HG03159 (cell line): ENCODE data around the gene SPPL3.

Source experiments
- ATAC-seq: cut with Tn5 transposase; IDR thresholded peaks from one replicate; pipeline ENCODE4 v1.9.1; 2021; ENCODE audit warnings: mild to moderate bottlenecking, moderate library complexity; ENCODE audit not compliant: unreplicated experiment

The SPPL3 gene

DNA sequence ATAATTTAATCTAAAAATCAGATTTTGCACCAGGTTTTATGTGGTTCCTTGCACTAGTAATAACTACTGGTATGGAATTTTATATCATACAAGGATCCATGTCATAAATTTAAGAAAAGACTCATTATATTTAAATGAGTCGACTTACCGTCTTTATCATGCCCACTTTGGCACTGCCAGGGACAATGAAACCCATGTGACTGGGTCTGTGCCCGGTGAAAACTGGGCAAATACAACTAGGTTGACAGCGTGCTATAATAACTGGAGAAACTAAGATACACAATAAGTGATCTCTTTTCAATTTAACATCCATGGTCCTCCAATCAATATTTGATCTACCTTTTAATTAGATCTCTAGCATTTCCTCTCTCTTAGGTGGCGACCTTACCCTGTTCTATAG lies 114.0 kb downstream of the SPPL3 start:
- no peak for ATAC-seq

DNA sequence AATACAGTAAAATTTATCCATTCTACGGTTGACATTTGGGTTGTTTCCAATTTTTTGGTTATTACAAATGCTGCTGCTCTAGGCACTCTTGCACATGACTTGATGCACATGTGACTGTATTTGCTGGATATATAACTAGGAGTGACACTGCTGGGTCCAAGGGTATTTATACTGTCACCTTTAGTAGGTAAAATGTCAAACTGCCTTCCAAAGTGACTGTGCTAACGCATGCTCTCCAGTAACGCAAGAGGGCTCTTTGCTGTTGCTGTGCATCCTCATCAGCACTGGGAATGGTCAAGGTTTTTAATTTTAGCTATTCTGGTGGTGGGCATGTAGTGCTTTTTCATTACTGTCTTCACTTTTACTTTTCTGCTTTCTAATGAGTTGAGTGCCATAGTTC lies 116.3 kb downstream of the SPPL3 start:
- ATAC-seq, result no peak

DNA sequence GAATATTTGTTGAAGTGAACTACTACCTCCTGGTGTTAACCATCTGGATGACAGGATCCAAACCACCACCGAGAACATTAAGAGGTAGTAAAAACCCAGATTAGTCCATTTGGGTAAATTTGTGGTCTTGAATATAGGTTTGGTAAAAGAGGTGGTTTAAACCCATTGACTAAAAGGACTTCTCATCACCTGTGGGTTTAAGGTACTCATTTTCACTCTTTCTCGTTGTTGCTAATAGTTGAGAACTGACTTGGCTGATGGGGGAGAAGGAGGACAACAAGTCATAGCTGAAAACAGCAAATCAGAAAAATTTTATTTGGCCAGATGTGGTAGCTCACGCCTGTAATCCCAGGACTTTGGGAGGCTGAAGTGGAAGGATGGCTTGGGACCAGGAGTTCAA lies 119.4 kb downstream of the SPPL3 start:
- no peak for ATAC-seq

DNA sequence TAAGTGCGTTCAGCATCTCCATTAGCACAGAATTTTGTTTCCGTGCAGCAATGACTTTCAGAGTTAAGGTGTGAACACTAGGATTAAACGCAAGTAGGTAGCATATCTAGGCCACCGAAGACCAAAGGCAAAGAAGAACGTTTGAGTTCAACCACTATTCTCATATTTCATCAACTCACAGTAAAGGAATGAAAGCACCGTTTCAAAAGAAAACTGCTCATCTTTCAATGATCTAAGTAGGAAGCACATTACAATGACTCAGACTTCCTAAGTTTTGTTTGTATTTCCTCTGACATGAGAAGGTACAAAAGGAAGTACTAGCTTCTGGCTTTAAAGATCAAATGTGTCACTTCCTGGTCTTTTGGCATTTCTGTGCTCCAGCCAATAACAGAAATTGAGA lies 121.0 kb downstream of the SPPL3 start:
- ATAC-seq, result no peak

DNA sequence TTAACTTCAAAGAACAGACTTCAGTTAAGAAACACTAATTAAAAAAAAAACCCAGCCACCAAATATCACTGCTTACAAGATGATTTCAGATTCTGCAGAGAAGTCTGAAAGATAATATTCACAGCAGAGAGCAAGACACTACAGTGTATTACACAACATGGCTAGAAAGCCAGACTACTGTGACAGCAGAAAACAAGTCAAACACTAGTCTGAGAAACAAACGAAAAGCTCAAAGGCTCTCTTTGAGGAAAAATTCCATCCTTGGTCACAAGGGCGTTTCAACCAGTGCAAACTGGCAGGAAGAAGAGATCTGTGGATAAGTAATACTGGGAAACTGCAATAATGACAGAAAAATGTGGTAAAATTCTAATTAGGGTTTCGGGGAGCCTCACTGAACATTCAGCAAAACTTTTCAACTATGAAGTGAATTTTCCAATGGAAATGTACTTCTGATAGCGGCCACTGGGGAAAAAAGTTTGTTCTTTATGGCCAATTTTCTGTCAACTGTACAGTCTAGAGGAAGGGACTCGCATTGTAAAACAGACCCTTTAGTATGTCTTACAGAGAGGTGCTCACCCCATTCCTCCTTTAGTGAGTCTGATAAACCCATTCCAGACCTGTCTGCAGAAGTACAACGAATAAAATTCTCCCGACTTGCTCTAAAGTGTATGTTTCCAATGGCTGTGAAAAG lies 128.2 kb downstream of the SPPL3 start:
- ATAC-seq, result no peak

DNA sequence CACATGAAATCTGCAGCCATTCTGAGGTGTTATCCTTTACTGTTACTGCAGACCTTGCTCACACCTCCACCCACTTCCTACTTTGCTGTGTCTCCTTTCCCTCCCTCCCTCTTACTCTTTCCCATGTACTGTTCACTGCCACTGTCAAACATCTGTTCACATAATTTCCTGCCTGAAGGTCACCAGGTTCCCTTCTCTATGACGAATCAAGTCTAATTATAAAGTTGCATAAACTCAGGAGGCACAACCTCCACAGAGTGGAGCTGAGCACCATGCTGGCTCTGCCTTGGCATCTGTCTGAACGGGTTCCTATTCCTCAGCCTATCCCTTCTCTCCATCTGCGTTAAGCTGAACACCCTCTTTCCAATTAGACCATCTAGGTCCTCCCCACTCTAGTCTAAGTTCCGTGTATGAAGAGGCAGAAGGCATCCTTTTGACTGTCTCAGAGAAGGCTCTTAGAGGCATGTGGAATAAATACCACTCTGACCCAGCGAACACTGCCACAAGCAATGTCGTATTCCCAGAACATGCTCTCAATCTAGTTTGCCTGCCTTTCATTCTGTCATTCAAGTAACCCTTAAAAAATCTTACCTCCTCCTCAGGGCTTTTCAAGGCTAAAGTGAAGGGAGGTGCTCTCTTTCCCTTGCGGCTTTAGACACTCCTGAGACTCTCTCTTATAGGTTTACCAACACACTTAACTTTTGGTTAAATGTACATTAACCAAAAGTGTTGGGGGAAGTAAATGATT lies 129.8 kb downstream of the SPPL3 start:
- no peak for ATAC-seq

DNA sequence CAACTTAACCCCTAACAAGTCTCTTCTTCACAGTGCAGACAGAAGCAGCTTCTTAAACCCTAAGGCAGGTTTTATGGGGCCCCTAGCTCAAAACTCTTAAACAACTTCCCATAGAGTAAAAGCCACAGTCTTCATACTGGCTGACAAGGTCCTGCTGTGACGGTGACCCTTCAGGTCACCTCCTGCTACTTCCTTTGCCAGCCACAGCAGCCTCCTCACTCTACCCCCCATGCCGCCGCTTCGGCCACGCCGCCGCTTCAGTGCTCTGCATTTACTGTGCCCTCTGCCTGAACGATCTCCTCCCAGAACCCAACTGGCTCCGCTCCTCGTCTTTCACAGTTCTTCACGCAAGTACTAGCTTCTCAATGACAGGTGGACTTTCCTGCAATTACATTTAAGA lies 133.1 kb downstream of the SPPL3 start:
- ATAC-seq, result no peak

DNA sequence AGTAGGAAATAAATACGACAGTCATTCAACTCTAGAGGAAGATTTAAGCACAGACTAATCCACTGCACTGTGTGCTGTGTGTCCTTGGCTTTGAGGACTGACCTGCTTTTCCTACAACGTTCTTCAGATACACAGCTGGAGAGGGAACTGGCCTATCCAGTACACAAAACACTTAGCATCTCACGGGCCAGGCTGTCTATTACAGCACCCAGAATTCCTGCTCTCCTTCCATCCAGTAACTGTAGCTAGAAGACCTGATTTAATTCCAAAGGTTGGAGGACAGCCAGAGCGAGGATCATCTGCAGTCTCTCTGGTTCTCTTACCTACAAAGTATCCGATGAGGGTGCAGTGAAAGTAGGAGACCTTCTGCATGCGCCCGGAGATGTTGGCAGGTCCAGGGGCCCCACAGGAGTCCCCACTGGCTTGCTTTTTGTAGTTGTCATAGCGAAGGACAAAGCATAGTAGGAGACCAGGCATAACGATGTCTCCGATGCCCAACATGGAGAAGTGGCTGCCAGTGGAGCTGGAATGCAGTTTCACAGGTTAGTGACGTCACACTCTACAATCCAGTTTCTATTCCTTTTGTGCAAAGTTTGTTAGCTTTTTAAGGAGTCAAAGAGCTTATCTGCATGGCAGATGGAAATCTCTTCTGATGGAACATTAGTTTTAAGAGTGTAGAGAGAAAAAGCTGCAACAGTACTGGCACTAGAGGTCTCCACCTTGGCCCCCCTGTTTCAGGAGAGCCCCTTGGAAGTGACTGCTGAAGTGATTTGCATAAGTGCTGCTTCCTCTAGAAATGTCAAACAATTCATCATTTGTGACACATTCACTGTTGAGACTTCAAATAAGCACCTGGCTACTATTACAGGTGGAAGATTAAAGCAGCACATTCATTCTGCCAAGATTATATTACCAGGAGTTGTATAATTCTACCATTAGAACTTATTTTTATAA lies 136.8 kb downstream of the SPPL3 start:
- ATAC-seq, result no peak

DNA sequence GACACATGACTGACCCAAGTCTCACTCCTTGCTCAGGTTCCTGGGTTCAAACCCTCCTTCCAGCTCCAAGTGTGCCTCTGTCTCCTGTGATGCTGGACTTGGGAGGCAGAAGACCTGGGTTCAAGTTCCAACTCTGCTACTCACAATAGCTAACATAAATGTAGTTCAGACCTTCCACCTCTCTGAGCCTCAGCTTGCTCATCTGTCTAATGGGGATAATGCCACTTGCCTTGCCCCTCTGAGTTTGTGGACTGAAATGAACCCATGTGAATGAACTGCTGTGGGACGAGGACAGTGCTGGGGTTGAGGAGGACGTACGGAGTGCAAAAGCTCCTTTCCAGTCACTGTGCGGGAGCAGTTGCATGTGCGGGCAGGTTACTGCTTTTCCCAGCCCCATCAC lies 137.6 kb downstream of the SPPL3 start:
- ATAC-seq, result no peak

DNA sequence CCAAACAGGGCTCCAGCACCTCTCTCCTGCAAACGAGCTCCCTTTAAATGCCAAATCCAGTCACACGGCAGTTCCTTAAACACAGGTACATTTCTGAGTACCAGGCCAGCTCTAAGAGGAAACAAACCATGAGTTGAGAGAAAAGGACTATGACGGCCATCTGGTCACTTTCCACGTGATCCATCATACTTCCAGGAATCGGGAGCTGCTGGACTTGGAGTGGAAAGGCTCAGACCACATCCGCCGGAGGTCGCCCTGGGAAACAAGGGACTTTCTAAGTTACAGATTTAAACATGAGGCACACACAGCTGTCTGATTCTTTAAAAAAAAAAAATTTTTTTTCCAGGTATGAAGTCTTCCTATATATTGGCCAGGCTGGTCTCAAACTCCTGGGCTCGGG lies 139.3 kb downstream of the SPPL3 start:
- no peak for ATAC-seq

DNA sequence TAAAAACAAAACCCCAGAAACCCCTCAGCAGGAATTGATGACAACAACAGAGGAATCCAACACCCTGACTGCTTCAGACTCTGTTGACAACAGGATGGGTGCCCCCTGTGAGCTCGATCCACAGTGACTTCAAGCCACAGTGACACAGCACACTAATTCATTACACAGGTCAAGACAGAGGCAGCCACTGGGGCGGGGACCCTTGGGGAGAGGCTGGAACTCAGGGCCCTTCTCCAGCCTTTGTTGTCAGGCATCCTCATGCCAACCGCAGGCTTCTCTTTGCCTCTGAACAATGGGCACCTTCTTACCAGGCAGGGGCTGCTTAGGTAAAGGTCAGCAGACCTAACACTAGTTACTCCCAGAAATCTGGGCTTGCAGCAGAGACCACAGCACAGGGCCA lies 140.9 kb downstream of the SPPL3 start:
- ATAC-seq, result no peak

DNA sequence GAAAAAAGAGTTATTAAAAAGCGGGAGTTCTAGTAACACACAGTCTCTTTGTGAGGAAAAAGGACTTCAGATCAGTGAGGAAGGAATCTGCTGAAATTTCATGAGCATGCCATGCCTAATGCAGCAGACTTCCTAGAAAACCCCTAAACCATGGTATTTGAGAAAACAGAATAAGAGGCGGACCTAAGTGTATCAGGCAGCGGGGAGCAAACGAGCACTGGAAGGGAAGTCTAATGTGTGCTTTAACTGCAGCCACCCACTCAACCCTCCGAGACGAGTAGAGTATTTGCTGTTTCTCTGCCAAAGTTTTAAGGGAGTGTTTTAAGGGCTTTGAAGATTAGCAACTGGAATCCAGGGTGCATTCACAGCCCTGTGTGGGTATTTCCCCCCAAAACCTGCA lies 142.1 kb downstream of the SPPL3 start:
- no peak for ATAC-seq

DNA sequence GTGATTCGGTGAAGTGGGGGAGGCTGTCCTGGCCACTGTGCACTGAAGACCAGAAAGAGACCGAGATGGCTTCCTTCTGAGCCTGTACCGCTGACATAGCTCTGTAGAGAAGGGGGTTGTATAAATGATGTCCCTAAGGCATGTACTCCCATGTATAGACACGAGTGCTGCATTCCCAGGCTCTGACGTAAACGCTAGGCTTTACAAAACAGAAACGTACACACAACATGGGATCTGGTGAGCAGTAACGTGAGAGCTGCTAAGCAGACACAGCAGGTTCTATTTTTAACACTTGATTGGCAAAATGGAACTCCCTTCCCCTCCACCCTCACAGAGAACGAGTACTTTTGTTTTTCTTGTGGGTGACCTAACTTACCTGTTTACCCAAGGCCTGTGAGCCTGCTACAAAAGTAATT lies 142.6 kb downstream of the SPPL3 start:
- no peak for ATAC-seq

DNA sequence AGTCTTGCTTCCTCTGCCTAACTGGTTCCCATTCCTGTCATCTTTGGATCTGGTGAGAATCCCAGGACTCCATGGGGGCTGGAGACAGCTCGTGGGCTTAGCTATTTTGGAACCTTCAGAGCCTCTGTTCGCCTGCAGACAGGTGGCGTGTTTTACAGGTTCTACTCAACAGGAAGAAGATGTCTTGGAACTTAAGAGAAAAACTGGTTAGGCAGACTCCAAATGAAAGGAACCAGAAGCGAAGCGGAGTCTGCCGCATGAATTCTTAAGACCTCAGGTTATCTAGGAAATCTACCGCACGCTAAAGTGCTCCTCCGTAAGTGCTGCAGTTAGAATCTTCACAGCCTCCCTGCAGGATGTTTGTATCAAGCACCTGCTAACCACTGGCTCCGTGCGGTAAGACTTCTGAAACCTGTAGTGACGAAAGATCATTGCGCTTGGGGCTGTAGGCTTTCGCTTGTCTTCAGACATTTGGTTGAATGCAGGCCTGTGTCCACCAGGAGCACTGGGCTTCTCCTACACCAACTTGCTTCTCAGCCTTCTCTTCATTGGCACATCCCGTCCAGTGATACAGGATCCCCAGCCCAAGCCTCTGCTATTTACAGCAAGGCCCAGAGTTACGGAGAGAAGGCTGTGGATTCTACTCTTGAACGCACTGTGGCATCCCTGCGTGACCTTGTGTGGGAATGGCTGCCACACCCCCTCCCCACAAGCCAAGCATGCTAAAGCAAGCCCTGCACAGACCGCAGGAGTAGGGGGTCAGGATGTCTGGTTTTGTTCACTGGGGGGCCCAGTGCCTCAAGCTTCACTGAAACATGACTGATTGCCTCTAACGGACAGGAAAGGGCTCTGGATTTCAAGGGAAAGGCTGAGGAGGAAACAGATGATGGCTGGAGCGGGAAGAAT lies 143.6 kb downstream of the SPPL3 start:
- no peak for ATAC-seq

DNA sequence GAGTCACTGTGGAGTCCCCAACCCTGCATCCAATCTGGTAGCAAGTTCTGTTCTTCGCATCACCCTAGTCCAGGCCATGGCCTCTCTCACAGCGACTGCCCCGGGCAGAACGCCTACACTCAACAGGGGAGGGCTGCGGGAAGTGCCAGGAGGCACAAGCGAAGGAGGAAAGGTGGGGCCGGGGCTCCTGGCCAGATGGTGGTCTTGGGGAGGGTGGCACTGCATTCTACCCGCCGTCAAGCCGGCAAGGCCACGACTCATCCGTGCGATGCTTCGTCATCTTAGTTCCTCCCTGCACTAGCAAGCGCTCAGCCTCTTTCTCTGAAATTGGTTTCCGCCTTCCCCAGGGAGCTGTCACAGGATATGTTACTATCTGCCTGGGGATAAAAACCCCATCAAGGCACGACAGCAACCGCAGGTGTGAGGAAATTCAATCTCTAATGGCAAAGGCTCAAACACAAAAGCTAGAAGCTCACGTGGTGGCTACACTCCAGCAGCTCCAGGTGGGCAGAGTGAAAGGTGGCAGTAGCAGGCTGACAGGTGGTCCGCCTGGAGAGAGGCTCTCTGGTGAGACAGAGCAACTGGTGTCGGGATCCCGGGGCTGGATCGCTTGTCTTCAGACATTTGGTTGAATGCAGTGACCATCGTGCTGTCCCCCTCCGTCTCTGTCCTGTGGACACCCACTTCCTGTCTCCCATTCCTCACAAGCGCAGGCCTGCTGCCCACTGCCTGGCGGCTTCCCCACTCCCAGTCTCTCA lies 144.4 kb downstream of the SPPL3 start:
- ATAC-seq, result no peak

DNA sequence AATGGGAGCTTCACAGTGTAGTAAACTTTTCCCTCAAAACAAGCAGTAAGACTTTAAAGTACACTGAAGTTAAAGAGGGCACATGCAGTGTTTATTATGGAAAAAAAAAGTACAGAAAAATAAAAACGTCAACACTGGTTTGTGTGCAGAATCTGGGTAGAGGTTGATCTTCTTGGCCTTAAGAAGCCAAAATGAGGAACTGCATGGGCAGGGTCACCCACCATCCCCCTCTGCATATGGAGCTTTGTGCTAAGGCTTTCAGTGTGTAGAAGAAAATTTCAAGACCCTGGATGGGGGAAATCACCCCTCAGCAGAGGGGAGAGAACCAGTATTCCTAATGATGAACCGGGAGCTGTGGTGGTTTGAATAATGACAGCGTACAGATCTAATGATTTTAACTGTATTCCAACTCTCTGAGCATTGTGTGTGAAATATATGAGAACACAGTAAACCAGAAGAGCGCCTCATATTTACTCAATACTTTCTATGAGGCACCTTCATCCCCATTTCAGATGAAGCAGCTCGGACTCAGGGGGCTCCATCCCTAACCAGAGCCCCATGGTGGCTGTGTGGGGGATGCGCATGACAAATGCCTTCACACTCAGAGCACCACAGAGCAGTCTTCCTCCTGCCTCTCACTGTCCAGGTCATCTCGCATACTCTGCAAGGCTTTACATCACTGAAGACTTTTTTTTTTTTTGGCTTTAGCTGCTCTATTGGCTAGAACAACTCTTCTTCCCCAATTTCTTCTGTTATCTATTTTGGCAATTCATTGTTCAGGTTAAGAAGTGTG lies 145.2 kb downstream of the SPPL3 start:
- ATAC-seq, result no peak

DNA sequence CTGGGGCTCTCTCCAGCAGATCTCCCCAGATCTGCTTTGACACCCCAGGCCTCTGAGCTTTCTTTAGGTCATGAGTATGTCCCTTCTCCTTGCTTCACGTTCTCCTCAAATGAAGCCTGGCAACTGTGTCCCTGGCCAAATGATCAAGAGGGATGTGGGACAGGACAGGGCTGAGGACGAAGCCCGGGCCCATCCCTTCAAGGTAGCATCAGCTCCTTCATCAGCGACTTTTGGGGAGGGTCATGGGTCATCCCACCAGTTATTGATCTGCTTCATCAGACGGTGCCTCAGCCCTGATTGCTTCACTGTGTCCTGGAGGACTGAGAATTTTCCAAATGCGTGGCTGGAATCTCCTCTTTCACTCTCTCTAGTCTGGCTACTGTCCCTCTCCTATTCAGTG lies 146.2 kb downstream of the SPPL3 start:
- no peak for ATAC-seq

DNA sequence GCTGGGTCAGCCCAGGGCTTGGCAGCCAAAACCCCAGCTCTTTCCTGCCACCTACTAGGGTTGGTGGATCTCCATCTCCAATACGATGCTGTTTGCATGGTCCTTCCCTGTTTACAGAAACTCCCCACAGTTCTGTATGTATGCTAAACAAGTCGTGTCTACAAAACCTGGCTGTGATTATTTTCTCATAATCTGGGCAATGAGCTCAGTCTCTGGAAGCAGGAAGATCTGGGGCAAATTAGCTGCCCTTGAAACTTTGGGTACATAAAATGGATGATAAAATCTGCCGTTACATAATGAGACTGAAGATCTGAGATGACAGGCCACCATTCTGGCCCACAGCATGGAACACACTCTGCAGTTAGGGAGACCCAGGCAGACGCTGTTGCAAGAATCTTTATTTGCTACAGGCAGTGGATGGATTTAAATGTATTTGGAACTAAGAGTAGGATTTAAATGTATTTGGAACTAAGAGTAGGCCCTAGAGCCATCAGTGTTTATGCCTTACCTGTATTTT lies 146.9 kb downstream of the SPPL3 start:
- no peak for ATAC-seq

DNA sequence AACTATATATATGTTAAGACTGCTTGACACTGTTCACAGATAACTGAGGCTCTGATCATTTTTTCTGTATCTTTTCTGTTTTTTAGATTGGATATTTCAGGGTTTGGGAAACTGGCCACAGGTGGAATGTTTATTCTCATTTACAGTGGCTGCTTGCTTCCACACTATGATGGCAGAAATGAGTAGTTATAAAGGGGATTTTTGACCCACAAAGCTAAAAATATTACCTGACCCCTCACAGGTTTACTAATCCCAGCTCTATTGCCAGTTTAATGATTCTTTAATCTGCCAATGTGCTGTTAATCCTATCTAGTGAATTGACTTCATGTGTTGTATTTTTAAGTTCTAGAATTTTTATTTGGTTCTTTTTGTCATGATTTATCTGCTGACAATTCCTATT lies 148.9 kb downstream of the SPPL3 start:
- no peak for ATAC-seq
